HEK293 (cell line): ENCODE results near the gene EXOC3L2.

ENCODE experiments used
- ZBTB21 ChIP-seq: fragments of 450-650 bp; formaldehyde crosslinking; IDR thresholded peaks from 2 replicates; pipeline ENCODE4 v1.5.1; 2017; ENCODE audit warnings: missing biosample characterization, missing genetic modification characterization
- ZFP3 ChIP-seq: fragments of 450-650 bp; formaldehyde crosslinking; IDR thresholded peaks from 2 replicates; pipeline ENCODE4 v1.5.1; 2016; ENCODE audit warnings: low read depth, missing biosample characterization, missing genetic modification characterization
- ZNF140 ChIP-seq: fragments of 450-650 bp; formaldehyde crosslinking; IDR thresholded peaks from 2 replicates; pipeline ENCODE4 v1.5.1; 2016; ENCODE audit warnings: missing biosample characterization, missing genetic modification characterization
- ZNF266 ChIP-seq: fragments of 450-650 bp; formaldehyde crosslinking; IDR thresholded peaks from 2 replicates; pipeline ENCODE4 v1.5.1; 2016; ENCODE audit warnings: missing biosample characterization, missing genetic modification characterization, low read depth
- ZNF416 ChIP-seq: fragments of 450-650 bp; formaldehyde crosslinking; IDR thresholded peaks from 2 replicates; pipeline ENCODE4 v1.5.1; 2016; ENCODE audit warnings: missing biosample characterization, missing genetic modification characterization
- TF ChIP-seq, protein P1 (sequence below): fragments of 450-650 bp; formaldehyde crosslinking; IDR thresholded peaks from 2 replicates; pipeline ENCODE4 v1.5.1; 2016; ENCODE audit warnings: missing biosample characterization, missing genetic modification characterization, low read depth
- TF ChIP-seq, protein P2 (sequence below): fragments of 450-650 bp; formaldehyde crosslinking; IDR thresholded peaks from 2 replicates; pipeline ENCODE4 v1.5.1; 2016; ENCODE audit warnings: missing biosample characterization, missing genetic modification characterization
- TF ChIP-seq, protein P3 (sequence below): fragments of 450-650 bp; formaldehyde crosslinking; IDR thresholded peaks from 2 replicates; pipeline ENCODE4 v1.5.1; 2016; ENCODE audit warnings: missing biosample characterization, missing genetic modification characterization
- TF ChIP-seq, protein P4 (sequence below): fragments of 450-650 bp; formaldehyde crosslinking; IDR thresholded peaks from 2 replicates; pipeline ENCODE4 v1.5.1; 2016; ENCODE audit warnings: missing biosample characterization, missing genetic modification characterization, low read depth
- TF ChIP-seq, protein P5 (sequence below): fragments of 450-650 bp; formaldehyde crosslinking; IDR thresholded peaks from 2 replicates; pipeline ENCODE4 v1.5.1; 2016; ENCODE audit warnings: missing biosample characterization, missing genetic modification characterization

DNA sequence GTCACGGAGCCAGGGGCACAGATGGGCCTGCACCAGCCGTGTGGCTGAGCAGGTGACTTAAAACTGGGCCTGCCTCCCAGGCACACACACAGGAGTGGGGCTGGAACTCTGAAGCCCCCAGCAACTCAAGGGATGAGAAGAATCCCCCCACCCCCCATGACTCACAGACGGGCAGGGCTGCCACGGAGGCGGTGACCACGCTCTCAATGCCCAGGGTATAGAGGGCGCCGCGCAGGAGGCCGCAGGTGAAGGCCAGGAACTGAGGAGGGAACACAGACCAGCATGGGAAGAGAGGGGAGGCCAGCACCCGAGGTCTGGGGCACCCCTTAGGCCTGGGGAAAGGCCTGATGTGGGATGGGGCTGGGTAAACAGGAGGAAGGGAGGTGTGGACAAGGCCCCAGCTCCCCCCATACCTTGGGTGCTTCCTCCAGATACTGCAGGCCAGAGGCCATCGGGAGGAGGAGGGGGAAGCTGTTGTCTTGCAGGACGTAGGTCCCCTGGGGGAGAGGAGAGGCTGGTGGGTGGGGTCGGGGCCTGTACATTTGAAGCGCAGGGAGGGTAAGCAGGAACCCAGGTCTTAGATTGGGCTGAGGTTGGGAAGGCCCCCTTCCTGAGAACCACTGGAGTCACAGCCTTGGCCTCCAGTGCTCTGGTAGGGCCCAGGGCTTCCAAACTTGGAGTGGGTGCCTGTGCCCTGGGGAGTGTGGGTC is 81.3 kb downstream of the EXOC3L2 start:
- TF ChIP-seq ZFP3, result no peak
- no peak for TF ChIP-seq ZNF416 (tag by site-specific recombination)
- TF ChIP-seq ZNF266 (tag by site-specific recombination), result no peak
- TF ChIP-seq, protein P1, sequence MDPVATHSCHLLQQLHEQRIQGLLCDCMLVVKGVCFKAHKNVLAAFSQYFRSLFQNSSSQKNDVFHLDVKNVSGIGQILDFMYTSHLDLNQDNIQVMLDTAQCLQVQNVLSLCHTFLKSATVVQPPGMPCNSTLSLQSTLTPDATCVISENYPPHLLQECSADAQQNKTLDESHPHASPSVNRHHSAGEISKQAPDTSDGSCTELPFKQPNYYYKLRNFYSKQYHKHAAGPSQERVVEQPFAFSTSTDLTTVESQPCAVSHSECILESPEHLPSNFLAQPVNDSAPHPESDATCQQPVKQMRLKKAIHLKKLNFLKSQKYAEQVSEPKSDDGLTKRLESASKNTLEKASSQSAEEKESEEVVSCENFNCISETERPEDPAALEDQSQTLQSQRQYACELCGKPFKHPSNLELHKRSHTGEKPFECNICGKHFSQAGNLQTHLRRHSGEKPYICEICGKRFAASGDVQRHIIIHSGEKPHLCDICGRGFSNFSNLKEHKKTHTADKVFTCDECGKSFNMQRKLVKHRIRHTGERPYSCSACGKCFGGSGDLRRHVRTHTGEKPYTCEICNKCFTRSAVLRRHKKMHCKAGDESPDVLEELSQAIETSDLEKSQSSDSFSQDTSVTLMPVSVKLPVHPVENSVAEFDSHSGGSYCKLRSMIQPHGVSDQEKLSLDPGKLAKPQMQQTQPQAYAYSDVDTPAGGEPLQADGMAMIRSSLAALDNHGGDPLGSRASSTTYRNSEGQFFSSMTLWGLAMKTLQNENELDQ, result no peak
- TF ChIP-seq, protein P2, sequence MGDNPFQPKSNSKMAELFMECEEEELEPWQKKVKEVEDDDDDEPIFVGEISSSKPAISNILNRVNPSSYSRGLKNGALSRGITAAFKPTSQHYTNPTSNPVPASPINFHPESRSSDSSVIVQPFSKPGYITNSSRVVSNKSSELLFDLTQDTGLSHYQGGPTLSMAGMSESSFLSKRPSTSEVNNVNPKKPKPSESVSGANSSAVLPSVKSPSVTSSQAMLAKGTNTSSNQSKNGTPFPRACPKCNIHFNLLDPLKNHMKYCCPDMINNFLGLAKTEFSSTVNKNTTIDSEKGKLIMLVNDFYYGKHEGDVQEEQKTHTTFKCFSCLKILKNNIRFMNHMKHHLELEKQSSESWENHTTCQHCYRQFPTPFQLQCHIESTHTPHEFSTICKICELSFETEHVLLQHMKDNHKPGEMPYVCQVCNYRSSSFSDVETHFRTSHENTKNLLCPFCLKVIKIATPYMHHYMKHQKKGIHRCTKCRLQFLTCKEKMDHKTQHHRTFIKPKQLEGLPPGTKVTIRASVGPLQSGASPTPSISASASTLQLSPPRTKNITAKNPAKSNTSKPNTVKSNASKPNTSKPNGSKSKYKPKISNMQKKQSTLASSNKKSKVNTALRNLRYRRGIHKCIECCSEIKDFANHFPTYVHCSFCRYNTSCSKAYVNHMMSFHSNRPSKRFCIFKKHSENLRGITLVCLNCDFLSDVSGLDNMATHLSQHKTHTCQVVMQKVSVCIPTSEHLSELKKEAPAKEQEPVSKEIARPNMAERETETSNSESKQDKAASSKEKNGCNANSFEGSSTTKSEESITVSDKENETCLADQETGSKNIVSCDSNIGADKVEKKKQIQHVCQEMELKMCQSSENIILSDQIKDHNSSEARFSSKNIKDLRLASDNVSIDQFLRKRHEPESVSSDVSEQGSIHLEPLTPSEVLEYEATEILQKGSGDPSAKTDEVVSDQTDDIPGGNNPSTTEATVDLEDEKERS (tag by site-specific recombination), result no peak
- TF ChIP-seq, protein P3, sequence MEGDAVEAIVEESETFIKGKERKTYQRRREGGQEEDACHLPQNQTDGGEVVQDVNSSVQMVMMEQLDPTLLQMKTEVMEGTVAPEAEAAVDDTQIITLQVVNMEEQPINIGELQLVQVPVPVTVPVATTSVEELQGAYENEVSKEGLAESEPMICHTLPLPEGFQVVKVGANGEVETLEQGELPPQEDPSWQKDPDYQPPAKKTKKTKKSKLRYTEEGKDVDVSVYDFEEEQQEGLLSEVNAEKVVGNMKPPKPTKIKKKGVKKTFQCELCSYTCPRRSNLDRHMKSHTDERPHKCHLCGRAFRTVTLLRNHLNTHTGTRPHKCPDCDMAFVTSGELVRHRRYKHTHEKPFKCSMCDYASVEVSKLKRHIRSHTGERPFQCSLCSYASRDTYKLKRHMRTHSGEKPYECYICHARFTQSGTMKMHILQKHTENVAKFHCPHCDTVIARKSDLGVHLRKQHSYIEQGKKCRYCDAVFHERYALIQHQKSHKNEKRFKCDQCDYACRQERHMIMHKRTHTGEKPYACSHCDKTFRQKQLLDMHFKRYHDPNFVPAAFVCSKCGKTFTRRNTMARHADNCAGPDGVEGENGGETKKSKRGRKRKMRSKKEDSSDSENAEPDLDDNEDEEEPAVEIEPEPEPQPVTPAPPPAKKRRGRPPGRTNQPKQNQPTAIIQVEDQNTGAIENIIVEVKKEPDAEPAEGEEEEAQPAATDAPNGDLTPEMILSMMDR, result no peak
- TF ChIP-seq, protein P4, sequence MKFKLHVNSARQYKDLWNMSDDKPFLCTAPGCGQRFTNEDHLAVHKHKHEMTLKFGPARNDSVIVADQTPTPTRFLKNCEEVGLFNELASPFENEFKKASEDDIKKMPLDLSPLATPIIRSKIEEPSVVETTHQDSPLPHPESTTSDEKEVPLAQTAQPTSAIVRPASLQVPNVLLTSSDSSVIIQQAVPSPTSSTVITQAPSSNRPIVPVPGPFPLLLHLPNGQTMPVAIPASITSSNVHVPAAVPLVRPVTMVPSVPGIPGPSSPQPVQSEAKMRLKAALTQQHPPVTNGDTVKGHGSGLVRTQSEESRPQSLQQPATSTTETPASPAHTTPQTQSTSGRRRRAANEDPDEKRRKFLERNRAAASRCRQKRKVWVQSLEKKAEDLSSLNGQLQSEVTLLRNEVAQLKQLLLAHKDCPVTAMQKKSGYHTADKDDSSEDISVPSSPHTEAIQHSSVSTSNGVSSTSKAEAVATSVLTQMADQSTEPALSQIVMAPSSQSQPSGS, result no peak
- no peak for TF ChIP-seq ZNF140
- TF ChIP-seq, protein P5, sequence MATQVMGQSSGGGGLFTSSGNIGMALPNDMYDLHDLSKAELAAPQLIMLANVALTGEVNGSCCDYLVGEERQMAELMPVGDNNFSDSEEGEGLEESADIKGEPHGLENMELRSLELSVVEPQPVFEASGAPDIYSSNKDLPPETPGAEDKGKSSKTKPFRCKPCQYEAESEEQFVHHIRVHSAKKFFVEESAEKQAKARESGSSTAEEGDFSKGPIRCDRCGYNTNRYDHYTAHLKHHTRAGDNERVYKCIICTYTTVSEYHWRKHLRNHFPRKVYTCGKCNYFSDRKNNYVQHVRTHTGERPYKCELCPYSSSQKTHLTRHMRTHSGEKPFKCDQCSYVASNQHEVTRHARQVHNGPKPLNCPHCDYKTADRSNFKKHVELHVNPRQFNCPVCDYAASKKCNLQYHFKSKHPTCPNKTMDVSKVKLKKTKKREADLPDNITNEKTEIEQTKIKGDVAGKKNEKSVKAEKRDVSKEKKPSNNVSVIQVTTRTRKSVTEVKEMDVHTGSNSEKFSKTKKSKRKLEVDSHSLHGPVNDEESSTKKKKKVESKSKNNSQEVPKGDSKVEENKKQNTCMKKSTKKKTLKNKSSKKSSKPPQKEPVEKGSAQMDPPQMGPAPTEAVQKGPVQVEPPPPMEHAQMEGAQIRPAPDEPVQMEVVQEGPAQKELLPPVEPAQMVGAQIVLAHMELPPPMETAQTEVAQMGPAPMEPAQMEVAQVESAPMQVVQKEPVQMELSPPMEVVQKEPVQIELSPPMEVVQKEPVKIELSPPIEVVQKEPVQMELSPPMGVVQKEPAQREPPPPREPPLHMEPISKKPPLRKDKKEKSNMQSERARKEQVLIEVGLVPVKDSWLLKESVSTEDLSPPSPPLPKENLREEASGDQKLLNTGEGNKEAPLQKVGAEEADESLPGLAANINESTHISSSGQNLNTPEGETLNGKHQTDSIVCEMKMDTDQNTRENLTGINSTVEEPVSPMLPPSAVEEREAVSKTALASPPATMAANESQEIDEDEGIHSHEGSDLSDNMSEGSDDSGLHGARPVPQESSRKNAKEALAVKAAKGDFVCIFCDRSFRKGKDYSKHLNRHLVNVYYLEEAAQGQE (tag by site-specific recombination), result no peak
- no peak for TF ChIP-seq ZBTB21 (tag by site-specific recombination)
